H9 (cell line): Measurements from ENCODE around the gene MUC5B. TPM values are rescaled to one million over a fixed set of nuclear protein-coding genes. Genes with fewer than 3 reads are reported as not detected.

Experiments
- DNase-seq: peaks from one replicate; pipeline ENCODE4 v3.0.0-alpha.2; 2017
- H2AFZ ChIP-seq: one replicate; pipeline ENCODE4 v1.6.1; 2013; ENCODE audit warnings: mild to moderate bottlenecking, low read length, control low read depth, moderate library complexity
- H2AK5ac ChIP-seq: 2 replicates; pipeline ENCODE4 v1.6.1; 2013; ENCODE audit warnings: low read length, control low read depth, mixed read lengths; ENCODE audit not compliant: insufficient read length
- H2BK120ac ChIP-seq: one replicate; pipeline ENCODE4 v1.6.1; 2013; ENCODE audit warnings: low read depth, mild to moderate bottlenecking, low read length, control low read depth, inconsistent platforms; ENCODE audit not compliant: poor library complexity, severe bottlenecking
- H2BK12ac ChIP-seq: 2 replicates; pipeline ENCODE4 v1.6.1; 2013; ENCODE audit warnings: low read length, control low read depth, mixed read lengths, low read depth; ENCODE audit not compliant: insufficient read length
- H2BK15ac ChIP-seq: 2 replicates; pipeline ENCODE4 v1.6.1; 2013; ENCODE audit warnings: low read depth, low read length, control low read depth
- H2BK20ac ChIP-seq: one replicate; pipeline ENCODE4 v1.6.1; 2013; ENCODE audit warnings: low read depth, mild to moderate bottlenecking, low read length, control low read depth, inconsistent platforms; ENCODE audit not compliant: poor library complexity, severe bottlenecking
- H2BK5ac ChIP-seq: 2 replicates; pipeline ENCODE4 v1.6.1; 2013; ENCODE audit warnings: low read length, control low read depth, mixed read lengths; ENCODE audit not compliant: insufficient read length
- H3K14ac ChIP-seq: 2 replicates; pipeline ENCODE4 v1.6.1; 2013; ENCODE audit warnings: low read length, control low read depth; ENCODE audit not compliant: insufficient read depth
- H3K18ac ChIP-seq: 2 replicates; pipeline ENCODE4 v1.6.1; 2013; ENCODE audit warnings: low read depth, mild to moderate bottlenecking, mixed read lengths, low read length, control low read depth; ENCODE audit not compliant: insufficient read length
- H3K23ac ChIP-seq: 2 replicates; pipeline ENCODE4 v1.6.1; 2013; ENCODE audit warnings: low read length, control low read depth, mixed read lengths, low read depth; ENCODE audit not compliant: insufficient read length
- H3K23me2 ChIP-seq: 2 replicates; pipeline ENCODE4 v1.6.1; 2013; ENCODE audit warnings: low read depth, mild to moderate bottlenecking, mixed read lengths, low read length, control low read depth; ENCODE audit not compliant: insufficient read length, poor library complexity, severe bottlenecking
- H3K27ac ChIP-seq: 2 replicates; pipeline ENCODE4 v1.5.1; 2013; ENCODE audit warnings: low read length, control low read depth, mixed read lengths, low read depth; ENCODE audit not compliant: insufficient read length
- H3K27me3 ChIP-seq: 2 replicates; pipeline ENCODE4 v1.6.1; 2013; ENCODE audit warnings: low read length, control low read depth, inconsistent platforms; ENCODE audit not compliant: insufficient read depth
- H3K4ac ChIP-seq: 2 replicates; pipeline ENCODE4 v1.6.1; 2013; ENCODE audit warnings: low read depth, mild to moderate bottlenecking, control low read depth, inconsistent platforms, low read length, moderate library complexity
- H3K4me1 ChIP-seq: 2 replicates; pipeline ENCODE4 v1.6.1; 2013; ENCODE audit warnings: low read length, control low read depth, inconsistent platforms; ENCODE audit not compliant: insufficient read depth
- H3K4me2 ChIP-seq: 2 replicates; pipeline ENCODE4 v1.6.1; 2013; ENCODE audit warnings: low read length, control low read depth, mixed read lengths; ENCODE audit not compliant: insufficient read length, insufficient read depth
- H3K56ac ChIP-seq: 2 replicates; pipeline ENCODE4 v1.6.1; 2013; ENCODE audit warnings: low read depth, mild to moderate bottlenecking, mixed read lengths, low read length, control low read depth; ENCODE audit not compliant: insufficient read length
- H3K79me1 ChIP-seq: 2 replicates; pipeline ENCODE4 v1.6.1; 2013; ENCODE audit warnings: low read depth, mild to moderate bottlenecking, moderate library complexity, low read length, control low read depth, inconsistent platforms; ENCODE audit not compliant: insufficient read depth, poor library complexity, severe bottlenecking
- H3K79me2 ChIP-seq: 2 replicates; pipeline ENCODE4 v1.6.1; 2013; ENCODE audit warnings: low read length, control low read depth, inconsistent platforms; ENCODE audit not compliant: insufficient read depth
- H3K9ac ChIP-seq: 2 replicates; pipeline ENCODE4 v1.6.1; 2013; ENCODE audit warnings: low read length, control low read depth, mixed read lengths; ENCODE audit not compliant: insufficient read length; ENCODE audit errors: extremely low read depth
- H3K9me3 ChIP-seq: one replicate; pipeline ENCODE4 v1.6.1; 2013; ENCODE audit warnings: low read depth, low read length, inconsistent platforms; ENCODE audit not compliant: control insufficient read depth
- H3T11ph ChIP-seq: one replicate; pipeline ENCODE4 v1.6.1; 2013; ENCODE audit warnings: mild to moderate bottlenecking, low read length, control low read depth, inconsistent platforms
- H4K20me1 ChIP-seq: one replicate; pipeline ENCODE4 v1.6.1; 2013; ENCODE audit not compliant: control insufficient read depth, insufficient read length, insufficient read depth
- H4K5ac ChIP-seq: 2 replicates; pipeline ENCODE4 v1.6.1; 2013; ENCODE audit warnings: low read depth, mild to moderate bottlenecking, mixed read lengths, low read length, control low read depth; ENCODE audit not compliant: insufficient read length
- H4K8ac ChIP-seq: replicated peaks from 2 replicates; pipeline ENCODE4 v1.6.1; 2013; ENCODE audit warnings: low read length, control low read depth, mixed read lengths, low read depth; ENCODE audit not compliant: insufficient read length
- H4K91ac ChIP-seq: 2 replicates; pipeline ENCODE4 v1.6.1; 2013; ENCODE audit warnings: low read depth, mild to moderate bottlenecking, moderate library complexity, mixed read lengths, low read length, control low read depth; ENCODE audit not compliant: insufficient read length
- H3K27ac Mint-ChIP-seq, 3 experiments: 2 replicates in 2 of 3; 3 replicates in 1 of 3; pipeline ENCODE4 v1.8.0; 2020 to 2021; ENCODE audit warnings: mixed read lengths in 3 of 3, mild to moderate bottlenecking in 1 of 3, moderate library complexity in 1 of 3
- H3K27me3 Mint-ChIP-seq: 2 replicates; pipeline ENCODE4 v1.8.0; 2021; ENCODE audit warnings: low read depth, mild to moderate bottlenecking, moderate library complexity, mixed read lengths
- H3K36me3 Mint-ChIP-seq, 3 experiments: 2 replicates in 2 of 3; 3 replicates in 1 of 3; pipeline ENCODE4 v1.8.0; 2020 to 2021; ENCODE audit warnings: low read depth in 3 of 3, mixed read lengths in 3 of 3; ENCODE audit not compliant: insufficient read depth in 1 of 3
- H3K4me1 Mint-ChIP-seq, 2 experiments: 2 replicates each; pipeline ENCODE4 v1.8.0; 2020; ENCODE audit warnings: mixed read lengths in 2 of 2
- H3K4me3 Mint-ChIP-seq, 2 experiments: 2 replicates in 1 of 2; 3 replicates in 1 of 2; pipeline ENCODE4 v1.8.0; 2020 to 2021; ENCODE audit warnings: mild to moderate bottlenecking in 2 of 2, mixed read lengths in 2 of 2, moderate library complexity in 1 of 2
- H3K9me3 Mint-ChIP-seq, 2 experiments: 2 replicates in 1 of 2; 3 replicates in 1 of 2; pipeline ENCODE4 v1.8.0; 2020; ENCODE audit warnings: mild to moderate bottlenecking in 2 of 2, mixed read lengths in 2 of 2, moderate library complexity in 1 of 2
- WGBS: extraction: QIAGEN DNeasy Blood & Tissue Kit; methylation state at CpG from one replicate; pipeline ENCODE4 v1.1.7; 2013; ENCODE audit warnings: missing lambda C conversion rate, low lambda C conversion rate, mixed read lengths; ENCODE audit not compliant: insufficient read length; ENCODE audit errors: extremely low coverage; 5-methylcytosine and 5-hydroxymethylcytosine counted together
- total RNA-seq: library from RNA; stranded (reverse); gene quantifications from 2 replicates; pipeline ENCODE4 v1.2.1, GENCODE V29; 2021
- TF ChIP-seq, protein P1 (sequence below): fragments of 200-600 bp; sonication (generic); conservative IDR thresholded peaks from 3 replicates; pipeline ENCODE4 v1.8.0; 2021; ENCODE audit warnings: antibody characterized with exemption, mild to moderate bottlenecking

The MUC5B gene
- total RNA-seq, 1 experiment from 2014 or later, result not detected

DNA sequence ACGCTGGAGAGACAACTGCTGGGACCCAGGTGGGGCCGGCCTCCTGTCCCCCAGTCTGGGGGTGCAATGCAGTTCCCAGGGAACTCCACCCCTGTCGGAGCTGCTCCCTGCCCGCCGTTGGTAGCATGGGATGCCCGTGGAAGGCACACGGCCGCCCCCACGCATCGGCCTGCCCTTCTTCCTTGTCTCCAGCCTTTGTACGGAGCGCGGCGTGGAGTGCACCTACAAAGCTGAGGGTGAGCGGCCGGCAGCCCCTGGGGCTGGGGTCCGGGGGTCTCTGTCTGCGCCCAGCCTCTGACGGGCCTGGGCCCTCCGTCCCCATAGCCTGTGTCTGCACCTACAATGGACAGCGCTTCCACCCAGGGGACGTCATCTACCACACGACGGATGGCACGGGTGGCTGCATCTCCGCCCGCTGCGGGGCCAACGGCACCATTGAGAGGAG is 41.9 kb upstream of the MUC5B start:
- H2BK15ac ChIP-seq, result no peak overlapping the region
- H3K4me3 Mint-ChIP-seq, result no peak overlapping the region
- H4K5ac ChIP-seq, result no peak overlapping the region
- TF ChIP-seq, protein P1, sequence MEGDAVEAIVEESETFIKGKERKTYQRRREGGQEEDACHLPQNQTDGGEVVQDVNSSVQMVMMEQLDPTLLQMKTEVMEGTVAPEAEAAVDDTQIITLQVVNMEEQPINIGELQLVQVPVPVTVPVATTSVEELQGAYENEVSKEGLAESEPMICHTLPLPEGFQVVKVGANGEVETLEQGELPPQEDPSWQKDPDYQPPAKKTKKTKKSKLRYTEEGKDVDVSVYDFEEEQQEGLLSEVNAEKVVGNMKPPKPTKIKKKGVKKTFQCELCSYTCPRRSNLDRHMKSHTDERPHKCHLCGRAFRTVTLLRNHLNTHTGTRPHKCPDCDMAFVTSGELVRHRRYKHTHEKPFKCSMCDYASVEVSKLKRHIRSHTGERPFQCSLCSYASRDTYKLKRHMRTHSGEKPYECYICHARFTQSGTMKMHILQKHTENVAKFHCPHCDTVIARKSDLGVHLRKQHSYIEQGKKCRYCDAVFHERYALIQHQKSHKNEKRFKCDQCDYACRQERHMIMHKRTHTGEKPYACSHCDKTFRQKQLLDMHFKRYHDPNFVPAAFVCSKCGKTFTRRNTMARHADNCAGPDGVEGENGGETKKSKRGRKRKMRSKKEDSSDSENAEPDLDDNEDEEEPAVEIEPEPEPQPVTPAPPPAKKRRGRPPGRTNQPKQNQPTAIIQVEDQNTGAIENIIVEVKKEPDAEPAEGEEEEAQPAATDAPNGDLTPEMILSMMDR, result no peak
- WGBS, result no CpG with 5 or more reads among the region's 29 CpGs
- no peak overlapping the region for H3K4me2 ChIP-seq
- H3K9me3 Mint-ChIP-seq, result peaks cover 4 to 35% of the 10 kb centered on the region in 2 experiments
- H2BK12ac ChIP-seq, result no peak overlapping the region
- no peaks in the 10 kb centered on the region for H3K79me1 ChIP-seq
- H3K23ac ChIP-seq, result no peak overlapping the region
- no peak overlapping the region for H2BK5ac ChIP-seq
- H2AFZ ChIP-seq, result no peak overlapping the region
- no peak for DNase-seq
- no peaks in the 10 kb centered on the region for H3K23me2 ChIP-seq
- no peak overlapping the region for H2AK5ac ChIP-seq
- H3K18ac ChIP-seq, result no peak overlapping the region
- H3K27me3 Mint-ChIP-seq, result peaks cover 4% of the 10 kb centered on the region
- no peak overlapping the region for H4K91ac ChIP-seq
- H3T11ph ChIP-seq, result no peak overlapping the region
- no peaks in the 10 kb centered on the region for H3K4me1 Mint-ChIP-seq
- no peak overlapping the region for H3K27ac ChIP-seq
- H3K4me1 ChIP-seq, result no peaks in the 10 kb centered on the region
- no peaks in the 10 kb centered on the region for H3K27me3 ChIP-seq
- no peak overlapping the region; the same call in 1 of the 2 replicates for H3K14ac ChIP-seq
- H3K56ac ChIP-seq, result no peak overlapping the region
- no peak overlapping the region for H3K4ac ChIP-seq
- no peaks in the 10 kb centered on the region for H3K9me3 ChIP-seq
- H2BK20ac ChIP-seq, result no peak overlapping the region
- H3K36me3 Mint-ChIP-seq, result no peaks in the 10 kb centered on the region
- H4K8ac ChIP-seq, result no peak overlapping the region
- H4K20me1 ChIP-seq, result no peaks in the 10 kb centered on the region
- no peak overlapping the region for H3K9ac ChIP-seq
- H3K27ac Mint-ChIP-seq, result no peak overlapping the region
- H3K79me2 ChIP-seq, result no peaks in the 10 kb centered on the region; the same call in 1 of the 2 replicates
- no peak overlapping the region for H2BK120ac ChIP-seq
